ENCODE measurements around the gene SAMD4B. TPM values are rescaled to one million over a fixed set of nuclear protein-coding genes. Genes with fewer than 3 reads are reported as not detected.

The SAMD4B gene
- total and polyA plus RNA-seq, 9 of the 15 experiments (the other 6 are each of a cell fraction or from before 2014, with no cell fraction given), result 3.4 to 90.5 (median 38.0) TPM

DNA sequence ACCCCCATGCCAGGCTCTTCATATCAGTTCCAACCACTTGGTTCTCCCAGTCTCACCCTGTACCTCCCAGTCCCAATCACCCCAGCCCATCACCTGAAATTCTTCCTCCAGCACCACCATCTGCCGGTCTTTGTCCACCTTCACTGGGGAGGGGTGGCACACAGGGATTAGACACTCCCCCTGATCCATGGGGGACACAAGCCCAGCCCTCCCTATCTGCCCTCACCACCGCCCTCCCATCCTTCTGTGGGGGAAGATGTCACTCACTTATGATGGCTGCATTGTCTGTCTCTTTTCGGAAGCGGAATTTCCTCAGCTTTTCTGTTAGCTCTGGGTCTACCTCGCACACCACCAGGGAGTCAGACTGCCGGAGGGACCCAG lies 7.1 kb upstream of the SAMD4B start (continued):
- TF ChIP-seq KAT7 (CRISPR knock-in tag; IDR thresholded peaks at IDR 0.05; ENCODE audit: borderline replicate concordance) (no peak), FOXK2 (conservative IDR thresholded peaks at IDR 0.05 in 1 of 2, IDR thresholded peaks at IDR 0.05 in 1 of 2; ENCODE audit: low read depth in 2 of 2) (no peak), ZBTB43 (CRISPR knock-in tag; IDR thresholded peaks at IDR 0.05) (no peak), ZNF134 (CRISPR knock-in tag; conservative IDR thresholded peaks at IDR 0.05) (no peak), TAF15 (IDR thresholded peaks at IDR 0.05; ENCODE audit: low read depth, low read length) (no peak), SOX6 (IDR thresholded peaks at IDR 0.05) (no peak), NR2C1 (IDR thresholded peaks at IDR 0.05) (no peak), NR2C1 (tag; IDR thresholded peaks at IDR 0.05) (no peak), ARID1B (IDR thresholded peaks at IDR 0.05) (peak; percentile 60), MBD2 (IDR thresholded peaks at IDR 0.05; ENCODE audit: borderline replicate concordance, low read depth) (no peak), CCAR2 (IDR thresholded peaks at IDR 0.05; ENCODE audit: low read depth, low read length) (no peak), KDM1A (IDR thresholded peaks at IDR 0.05) (peak in 1 of 2 experiments; percentile 5; a peak in 1 of 4 replicates), DDX20 (tag; IDR thresholded peaks at IDR 0.05; ENCODE audit: low read depth) (no peak), SIN3B (IDR thresholded peaks at IDR 0.05; ENCODE audit: low read depth) (no peak), VEZF1 (CRISPR knock-in tag; IDR thresholded peaks at IDR 0.05) (0 out of 2 replicates have a peak, but pooled peaks have one; percentile 6), ZNF324 (CRISPR knock-in tag; IDR thresholded peaks at IDR 0.05) (no peak), TEAD4 (IDR thresholded peaks at IDR 0.05; ENCODE audit: low read length) (0 out of 2 replicates have a peak, but pooled peaks have one; percentile 11), TEAD4 (CRISPR knock-in tag; IDR thresholded peaks at IDR 0.05; ENCODE audit: borderline replicate concordance) (no peak), ZNF263 (CRISPR knock-in tag; IDR thresholded peaks at IDR 0.05; ENCODE audit: borderline replicate concordance) (no peak), NUFIP1 (IDR thresholded peaks at IDR 0.05; ENCODE audit: partially characterized antibody) (no peak), RBM25 (IDR thresholded peaks at IDR 0.05; ENCODE audit: low read depth, low read length, severe bottlenecking) (no peak), MEIS2 (IDR thresholded peaks at IDR 0.05; ENCODE audit: partially characterized antibody) (peak; percentile 34), MEF2A (IDR thresholded peaks at IDR 0.05; ENCODE audit: control insufficient read depth, low read depth, low read length) (no peak), GTF2A2 (tag; IDR thresholded peaks at IDR 0.05) (no peak), ZNF57 (CRISPR knock-in tag; IDR thresholded peaks at IDR 0.05) (no peak), RFX5 (IDR thresholded peaks at IDR 0.05; ENCODE audit: low read depth, low read length) (no peak)

Measured in K562 (cell line).